IMR-90 (cell line): ENCODE data around the gene KRTAP12-4. TPM values are rescaled to one million over a fixed set of nuclear protein-coding genes. Genes with fewer than 3 reads are reported as not detected.

Experiments
- ATAC-seq: fragments of 200-7000 bp; cut with Tn5 transposase; 2 replicates; pipeline ENCODE4 v1.9.1; 2020; ENCODE audit warnings: low read depth, mild to moderate bottlenecking, moderate library complexity
- BruUV-seq: library from RNA; stranded (reverse); fragments of 400-500 nt; replicated peaks from 2 replicates; lab custom pipeline; 2021; lab: Mats Ljungman, UMichigan
- CTCF ChIA-PET: fragments of 300-600 bp; formaldehyde crosslinking; extraction: SDS; loops from one replicate; lab custom pipeline; 2021; ENCODE audit warnings: antibody characterized with exemption; lab: Yijun Ruan, JAX
- POLR2A ChIA-PET: fragments of 300-600 bp; sonication (Branson Sonifier 250); formaldehyde crosslinking; loops from one replicate; lab custom pipeline; 2022; ENCODE audit warnings: antibody characterized with exemption; ENCODE audit not compliant: unreplicated experiment; lab: Charles Lee
- DNase-seq: peaks from one replicate; pipeline ENCODE4 v3.0.0; 2013
- H2AFZ ChIP-seq: replicated peaks from 2 replicates; pipeline ENCODE3; 2013; ENCODE audit warnings: low read length, mild to moderate bottlenecking; ENCODE audit not compliant: poor library complexity
- H2AK5ac ChIP-seq: 2 replicates; pipeline ENCODE4 v1.6.1; 2013; ENCODE audit warnings: low read depth, low read length, inconsistent platforms
- H2AK9ac ChIP-seq: replicated peaks from 2 replicates; pipeline ENCODE3; 2013; ENCODE audit warnings: mild to moderate bottlenecking, low read depth, low read length, moderate library complexity; ENCODE audit not compliant: poor library complexity
- H2BK120ac ChIP-seq: 2 replicates; pipeline ENCODE4 v1.6.1; 2013; ENCODE audit warnings: low read depth, low read length, inconsistent platforms
- H2BK15ac ChIP-seq: 3 replicates; pipeline ENCODE4 v1.6.1; 2013; ENCODE audit warnings: low read depth, low read length, inconsistent platforms
- H2BK20ac ChIP-seq: 2 replicates; pipeline ENCODE4 v1.6.1; 2013; ENCODE audit warnings: low read depth, mild to moderate bottlenecking, inconsistent platforms, low read length, moderate library complexity
- H2BK5ac ChIP-seq: 2 replicates; pipeline ENCODE4 v1.6.1; 2013; ENCODE audit warnings: mild to moderate bottlenecking, low read depth, low read length, inconsistent platforms; ENCODE audit not compliant: poor library complexity, severe bottlenecking
- H3K14ac ChIP-seq: replicated peaks from 2 replicates; pipeline ENCODE4 v1.6.1; 2013; ENCODE audit warnings: low read depth, low read length, inconsistent platforms
- H3K18ac ChIP-seq: 2 replicates; pipeline ENCODE4 v1.6.1; 2013; ENCODE audit warnings: low read depth, low read length, control low read depth
- H3K23ac ChIP-seq: 2 replicates; pipeline ENCODE4 v1.6.1; 2013; ENCODE audit warnings: low read depth, low read length, inconsistent platforms
- H3K27ac ChIP-seq: 2 replicates; pipeline ENCODE4 v1.5.1; 2013; ENCODE audit warnings: mild to moderate bottlenecking, control low read depth, low read length; ENCODE audit not compliant: insufficient read depth
- H3K27me3 ChIP-seq: 2 replicates; pipeline ENCODE4 v1.6.1; 2013; ENCODE audit warnings: low read length; ENCODE audit not compliant: control insufficient read depth, insufficient read depth
- H3K36me3 ChIP-seq: 2 replicates; pipeline ENCODE4 v1.6.1; 2013; ENCODE audit warnings: low read length, mixed read lengths; ENCODE audit not compliant: control insufficient read depth, insufficient read depth
- H3K4ac ChIP-seq: 2 replicates; pipeline ENCODE4 v1.6.1; 2013; ENCODE audit warnings: low read depth, low read length, inconsistent platforms
- H3K4me1 ChIP-seq: 2 replicates; pipeline ENCODE4 v1.6.1; 2013; ENCODE audit warnings: low read length, mixed read lengths; ENCODE audit not compliant: control insufficient read depth, insufficient read depth
- H3K4me2 ChIP-seq: 2 replicates; pipeline ENCODE4 v1.6.1; 2013; ENCODE audit warnings: low read depth, mild to moderate bottlenecking, control low read depth, low read length, moderate library complexity
- H3K4me3 ChIP-seq: 2 replicates; pipeline ENCODE4 v1.5.1; 2013; ENCODE audit warnings: low read depth, mild to moderate bottlenecking, control low read depth, low read length, moderate library complexity; ENCODE audit not compliant: insufficient read depth
- H3K56ac ChIP-seq: 2 replicates; pipeline ENCODE4 v1.6.1; 2013; ENCODE audit warnings: low read length, inconsistent platforms; ENCODE audit not compliant: insufficient read depth; ENCODE audit errors: extremely low read depth
- H3K79me1 ChIP-seq, 2 experiments: 2 replicates each; pipeline ENCODE4 v1.6.1; 2013; ENCODE audit warnings: low read length in 2 of 2, inconsistent platforms in 1 of 2, low read depth in 1 of 2
- H3K9ac ChIP-seq: 2 replicates; pipeline ENCODE4 v1.6.1; 2013; ENCODE audit warnings: low read depth, low read length, control low read depth
- H3K9me1 ChIP-seq: 2 replicates; pipeline ENCODE4 v1.6.1; 2013; ENCODE audit warnings: low read length, inconsistent platforms; ENCODE audit not compliant: insufficient read depth
- H3K9me3 ChIP-seq: 2 replicates; pipeline ENCODE4 v1.6.1; 2013; ENCODE audit warnings: low read length; ENCODE audit not compliant: control insufficient read depth, insufficient read depth
- H4K20me1 ChIP-seq: 2 replicates; pipeline ENCODE4 v1.6.1; 2013; ENCODE audit warnings: low read length, inconsistent platforms; ENCODE audit not compliant: insufficient read depth
- H4K5ac ChIP-seq: 2 replicates; pipeline ENCODE4 v1.6.1; 2013; ENCODE audit warnings: mild to moderate bottlenecking, low read depth, low read length, control low read depth
- H4K8ac ChIP-seq, 2 experiments: 2 replicates each; pipeline ENCODE4 v1.6.1; 2013; ENCODE audit warnings: low read depth in 2 of 2, low read length in 2 of 2, control low read depth in 1 of 2, inconsistent platforms in 1 of 2
- H4K91ac ChIP-seq: 2 replicates; pipeline ENCODE4 v1.6.1; 2013; ENCODE audit warnings: low read depth, low read length, inconsistent platforms; ENCODE audit not compliant: insufficient read depth
- BHLHE40 ChIP-seq: fragments of 150-350 bp; IDR thresholded peaks from 2 replicates; pipeline ENCODE4 v1.6.1; 2016; ENCODE audit warnings: mild to moderate bottlenecking, low read depth, low read length
- CEBPB ChIP-seq: IDR thresholded peaks from 2 replicates; pipeline ENCODE4 v1.6.1; 2012; ENCODE audit warnings: low read depth, low read length, improper control_type of control experiment
- CHD1 ChIP-seq: IDR thresholded peaks from 2 replicates; pipeline ENCODE4 v1.6.1; 2012; ENCODE audit warnings: low read depth, low read length, improper control_type of control experiment
- FOS ChIP-seq: fragments of 150-350 bp; IDR thresholded peaks from 2 replicates; pipeline ENCODE4 v1.6.1; 2016; ENCODE audit warnings: low read depth, low read length
- MAFK ChIP-seq: IDR thresholded peaks from 2 replicates; pipeline ENCODE4 v1.6.1; 2012; ENCODE audit warnings: low read depth, low read length, improper control_type of control experiment
- MAZ ChIP-seq: IDR thresholded peaks from 2 replicates; pipeline ENCODE4 v1.6.1; 2012; ENCODE audit warnings: low read depth, mild to moderate bottlenecking, low read length, improper control_type of control experiment, moderate library complexity, borderline replicate concordance
- MXI1 ChIP-seq: IDR thresholded peaks from 2 replicates; pipeline ENCODE4 v1.6.1; 2012; ENCODE audit warnings: low read depth, mild to moderate bottlenecking, low read length, moderate library complexity, borderline replicate concordance
- NFE2L2 ChIP-seq: fragments of 150-350 bp; IDR thresholded peaks from 2 replicates; pipeline ENCODE4 v1.6.1; 2016; ENCODE audit warnings: low read depth, mild to moderate bottlenecking, low read length
- POLR2A ChIP-seq: IDR thresholded peaks from 2 replicates; pipeline ENCODE4 v1.6.1; 2012; ENCODE audit warnings: mild to moderate bottlenecking, low read depth, low read length
- RAD21 ChIP-seq: IDR thresholded peaks from 2 replicates; pipeline ENCODE4 v1.6.1; 2012; ENCODE audit warnings: low read length, improper control_type of control experiment
- RCOR1 ChIP-seq: IDR thresholded peaks from 2 replicates; pipeline ENCODE4 v1.6.1; 2012; ENCODE audit warnings: mild to moderate bottlenecking, low read length, improper control_type of control experiment; ENCODE audit not compliant: insufficient replicate concordance
- RFX5 ChIP-seq: IDR thresholded peaks from 2 replicates; pipeline ENCODE4 v1.8.0; 2012; ENCODE audit warnings: low read depth, mild to moderate bottlenecking, low read length, moderate library complexity
- SMC3 ChIP-seq: fragments of 150-350 bp; IDR thresholded peaks from 2 replicates; pipeline ENCODE4 v1.6.1; 2016; ENCODE audit warnings: low read depth, mild to moderate bottlenecking, antibody characterized with exemption, low read length, moderate library complexity
- WGBS, 2 experiments: methylation state at CpG; one replicate each; pipeline versions ENCODE4 v1.1.5 to v1.1.7; 2013; ENCODE audit warnings: missing lambda C conversion rate in 2 of 2; ENCODE audit not compliant: insufficient read length in 1 of 2; ENCODE audit errors: extremely low coverage in 2 of 2; 5-methylcytosine and 5-hydroxymethylcytosine counted together
- dilution Hi-C: fragments of 300-500 bp; cut with HindIII; formaldehyde crosslinking; loops from one replicate; pipeline ENCODE4 v1.14.3; 2018; ENCODE audit warnings: low sequenced_read_pairs; ENCODE audit not compliant: unreplicated experiment
- in situ Hi-C: fragments of 300-500 bp; cut with MboI; formaldehyde crosslinking; loops from 3 replicates; pipeline ENCODE4 v1.14.3; 2019; ENCODE audit warnings: low sequenced_read_pairs, inconsistent platforms, mixed read lengths
- intact Hi-C: fragments of 100-400 bp; cut with micrococcal nuclease; formaldehyde crosslinking; loops from 2 replicates; pipeline ENCODE4 v1.10.0; 2022
- polyA plus RNA-seq, 3 experiments: library from polyadenylated mRNA; depleted of rRNA; stranded (reverse); fragments of >200 nt; gene quantifications; 2 replicates each; pipeline ENCODE4 v1.2.3, GENCODE V29; 2012; ENCODE audit warnings: low replicate concordance in 1 of 3
- total RNA-seq: library from RNA; depleted of rRNA; stranded (reverse); fragments of >200 nt; gene quantifications from 2 replicates; pipeline ENCODE4 v1.2.3, GENCODE V29; 2012
- TF ChIP-seq, protein P1 (sequence below): fragments of 150-350 bp; IDR thresholded peaks from 2 replicates; pipeline ENCODE4 v1.6.1; 2016; ENCODE audit warnings: low read depth, mild to moderate bottlenecking, low read length, moderate library complexity, borderline replicate concordance
- TF ChIP-seq, protein P2 (sequence below): conservative IDR thresholded peaks from 2 replicates; pipeline ENCODE4 v1.5.1; 2012; ENCODE audit warnings: mild to moderate bottlenecking, low read depth, low read length, improper control_type of control experiment
- TF ChIP-seq, protein P3 (sequence below): fragments of 150-350 bp; IDR thresholded peaks from 2 replicates; pipeline ENCODE4 v1.6.1; 2017; ENCODE audit warnings: mild to moderate bottlenecking, antibody characterized with exemption, low read length, low read depth

Gene KRTAP12-4
- total and polyA plus RNA-seq, 2 of the 4 experiments (the other 2 are of a cell fraction), result not detected

DNA sequence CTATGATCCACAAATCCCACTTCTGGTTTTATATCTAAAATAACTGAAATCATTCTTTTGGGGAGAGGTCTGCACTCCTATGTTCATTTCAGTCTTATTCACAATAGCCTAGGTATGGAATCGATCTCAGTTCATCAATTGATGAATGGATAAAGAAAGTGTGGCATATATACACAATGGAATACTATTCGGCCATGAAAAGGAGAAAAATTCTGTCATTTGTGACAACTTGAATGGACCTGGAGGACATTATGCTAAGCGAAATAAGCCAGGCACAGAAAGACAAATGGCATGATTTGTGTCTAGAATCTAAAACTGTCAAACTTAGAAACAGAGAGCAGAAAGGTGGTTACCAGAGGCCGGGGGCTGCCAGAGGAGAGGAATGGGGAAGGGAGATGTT lies 48.0 kb downstream of the KRTAP12-4 start:
- no peak overlapping the region for H2AK9ac ChIP-seq
- ChIA-PET POLR2A (no interaction called here), CTCF (no interaction called here)
- TF ChIP-seq, protein P1, sequence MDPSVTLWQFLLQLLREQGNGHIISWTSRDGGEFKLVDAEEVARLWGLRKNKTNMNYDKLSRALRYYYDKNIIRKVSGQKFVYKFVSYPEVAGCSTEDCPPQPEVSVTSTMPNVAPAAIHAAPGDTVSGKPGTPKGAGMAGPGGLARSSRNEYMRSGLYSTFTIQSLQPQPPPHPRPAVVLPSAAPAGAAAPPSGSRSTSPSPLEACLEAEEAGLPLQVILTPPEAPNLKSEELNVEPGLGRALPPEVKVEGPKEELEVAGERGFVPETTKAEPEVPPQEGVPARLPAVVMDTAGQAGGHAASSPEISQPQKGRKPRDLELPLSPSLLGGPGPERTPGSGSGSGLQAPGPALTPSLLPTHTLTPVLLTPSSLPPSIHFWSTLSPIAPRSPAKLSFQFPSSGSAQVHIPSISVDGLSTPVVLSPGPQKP, result no peak
- TF ChIP-seq, protein P2, sequence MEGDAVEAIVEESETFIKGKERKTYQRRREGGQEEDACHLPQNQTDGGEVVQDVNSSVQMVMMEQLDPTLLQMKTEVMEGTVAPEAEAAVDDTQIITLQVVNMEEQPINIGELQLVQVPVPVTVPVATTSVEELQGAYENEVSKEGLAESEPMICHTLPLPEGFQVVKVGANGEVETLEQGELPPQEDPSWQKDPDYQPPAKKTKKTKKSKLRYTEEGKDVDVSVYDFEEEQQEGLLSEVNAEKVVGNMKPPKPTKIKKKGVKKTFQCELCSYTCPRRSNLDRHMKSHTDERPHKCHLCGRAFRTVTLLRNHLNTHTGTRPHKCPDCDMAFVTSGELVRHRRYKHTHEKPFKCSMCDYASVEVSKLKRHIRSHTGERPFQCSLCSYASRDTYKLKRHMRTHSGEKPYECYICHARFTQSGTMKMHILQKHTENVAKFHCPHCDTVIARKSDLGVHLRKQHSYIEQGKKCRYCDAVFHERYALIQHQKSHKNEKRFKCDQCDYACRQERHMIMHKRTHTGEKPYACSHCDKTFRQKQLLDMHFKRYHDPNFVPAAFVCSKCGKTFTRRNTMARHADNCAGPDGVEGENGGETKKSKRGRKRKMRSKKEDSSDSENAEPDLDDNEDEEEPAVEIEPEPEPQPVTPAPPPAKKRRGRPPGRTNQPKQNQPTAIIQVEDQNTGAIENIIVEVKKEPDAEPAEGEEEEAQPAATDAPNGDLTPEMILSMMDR, result no peak
- TF ChIP-seq RAD21 (no peak), MAZ (no peak), MAFK (no peak), POLR2A (no peak), FOS (no peak), MXI1 (no peak), CHD1 (no peak), CEBPB (no peak), RFX5 (no peak), NFE2L2 (no peak), BHLHE40 (no peak), RCOR1 (no peak), SMC3 (no peak)
- TF ChIP-seq, protein P3, sequence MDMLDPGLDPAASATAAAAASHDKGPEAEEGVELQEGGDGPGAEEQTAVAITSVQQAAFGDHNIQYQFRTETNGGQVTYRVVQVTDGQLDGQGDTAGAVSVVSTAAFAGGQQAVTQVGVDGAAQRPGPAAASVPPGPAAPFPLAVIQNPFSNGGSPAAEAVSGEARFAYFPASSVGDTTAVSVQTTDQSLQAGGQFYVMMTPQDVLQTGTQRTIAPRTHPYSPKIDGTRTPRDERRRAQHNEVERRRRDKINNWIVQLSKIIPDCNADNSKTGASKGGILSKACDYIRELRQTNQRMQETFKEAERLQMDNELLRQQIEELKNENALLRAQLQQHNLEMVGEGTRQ, result no peak
- no peak overlapping the region for H2AK5ac ChIP-seq
- H3K9ac ChIP-seq, result no peak overlapping the region
- H4K91ac ChIP-seq, result no peak overlapping the region
- H3K4ac ChIP-seq, result no peak overlapping the region
- H3K14ac ChIP-seq, result no peak overlapping the region
- H2BK20ac ChIP-seq, result no peak overlapping the region
- dilution Hi-C loops (no loop called here), intact Hi-C loops (no loop called here), in situ Hi-C loops (no loop called here)
- H4K8ac ChIP-seq, result no peak overlapping the region
- H3K9me1 ChIP-seq, result no peaks in the 10 kb centered on the region
- H3K56ac ChIP-seq, result no peak overlapping the region
- H2BK120ac ChIP-seq, result no peak overlapping the region
- no peak overlapping the region for H3K18ac ChIP-seq
- H3K4me3 ChIP-seq, result no peak overlapping the region
- no peak overlapping the region for H2AFZ ChIP-seq
- H3K4me2 ChIP-seq, result no peak overlapping the region
- 60% methylated on average over 2 of the region's 4 CpGs; no CpG with 5 or more reads in 1 of the 2 experiments for WGBS, 2 experiments
- peaks cover 2% of the 10 kb centered on the region for H3K27me3 ChIP-seq
- no peak for DNase-seq
- H3K79me1 ChIP-seq, result no peaks in the 10 kb centered on the region
- BruUV-seq, result no TSS peak
- H3K36me3 ChIP-seq, result no peaks in the 10 kb centered on the region
- no peak overlapping the region for H2BK15ac ChIP-seq
- no peak overlapping the region for H2BK5ac ChIP-seq
- no peaks in the 10 kb centered on the region for H3K4me1 ChIP-seq
- H3K9me3 ChIP-seq, result peaks cover under 1% of the 10 kb centered on the region
- H3K27ac ChIP-seq, result no peak overlapping the region
- H4K5ac ChIP-seq, result no peak overlapping the region
- H3K23ac ChIP-seq, result no peak overlapping the region
- H4K20me1 ChIP-seq, result no peaks in the 10 kb centered on the region
- ATAC-seq, result no peak
